WTC11 (cell line): ENCODE measurements around the gene HDAC7. TPM values are rescaled to one million over a fixed set of nuclear protein-coding genes. Genes with fewer than 3 reads are reported as not detected.

Experiments used
- ATAC-seq: fragments of 200-7000 bp; cut with Tn5 transposase; 2 replicates; pipeline ENCODE4 v1.10.0; 2021; ENCODE audit warnings: mild to moderate bottlenecking, moderate library complexity
- CTCF ChIA-PET: fragments of 300-600 bp; sonication (Branson Sonifier 250); formaldehyde crosslinking; loops from one replicate; lab custom pipeline; 2021; ENCODE audit warnings: antibody characterized with exemption; lab: Charles Lee
- POLR2A ChIA-PET: fragments of 350-600 bp; sonication (Branson Sonifier 250); formaldehyde crosslinking; loops from one replicate; lab custom pipeline; 2021; ENCODE audit warnings: antibody characterized with exemption; lab: Charles Lee
- DNase-seq: peaks from one replicate; pipeline ENCODE4 v3.0.0; 2021; ENCODE audit warnings: low spot score
- H3K27ac Mint-ChIP-seq: 2 replicates; pipeline ENCODE4 v1.8.0; 2021; ENCODE audit warnings: mixed read lengths
- H3K27me3 Mint-ChIP-seq: 2 replicates; pipeline ENCODE4 v1.8.0; 2021; ENCODE audit warnings: low read depth, mild to moderate bottlenecking, moderate library complexity, mixed read lengths
- H3K36me3 Mint-ChIP-seq: 2 replicates; pipeline ENCODE4 v1.8.0; 2021; ENCODE audit warnings: mixed read lengths
- H3K4me1 Mint-ChIP-seq: 2 replicates; pipeline ENCODE4 v1.8.0; 2022; ENCODE audit warnings: mixed read lengths
- H3K4me3 Mint-ChIP-seq: 2 replicates; pipeline ENCODE4 v1.8.0; 2021; ENCODE audit warnings: mild to moderate bottlenecking, moderate library complexity, mixed read lengths
- H3K9me3 Mint-ChIP-seq: 2 replicates; pipeline ENCODE4 v1.8.0; 2021; ENCODE audit warnings: mixed read lengths
- ARID4B ChIP-seq: sonication (generic); formaldehyde crosslinking; IDR thresholded peaks from 2 replicates; pipeline ENCODE4 v1.8.0; 2023; ENCODE audit warnings: missing genetic modification reagents, mild to moderate bottlenecking, borderline replicate concordance
- ATF2 ChIP-seq: sonication (generic); formaldehyde crosslinking; IDR thresholded peaks from 2 replicates; pipeline ENCODE4 v1.8.1; 2022; ENCODE audit warnings: low read depth, missing genetic modification reagents, borderline replicate concordance
- CBFB ChIP-seq: sonication (generic); formaldehyde crosslinking; IDR thresholded peaks from 2 replicates; pipeline ENCODE4 v1.8.1; 2022; ENCODE audit warnings: mild to moderate bottlenecking, low read depth, missing genetic modification reagents
- CREB1 ChIP-seq: sonication (generic); formaldehyde crosslinking; IDR thresholded peaks from 2 replicates; pipeline ENCODE4 v1.8.0; 2023; ENCODE audit warnings: mild to moderate bottlenecking, missing genetic modification reagents
- E2F5 ChIP-seq: sonication (generic); formaldehyde crosslinking; IDR thresholded peaks from 2 replicates; pipeline ENCODE4 v1.8.1; 2022; ENCODE audit warnings: mild to moderate bottlenecking, moderate library complexity, missing genetic modification reagents
- ERG ChIP-seq: fragments of 250-450 bp; sonication (Bioruptor Pico); IDR thresholded peaks from 2 replicates; pipeline ENCODE4 v1.8.0; 2021; ENCODE audit warnings: mild to moderate bottlenecking
- ETV6 ChIP-seq: sonication (generic); formaldehyde crosslinking; IDR thresholded peaks from 2 replicates; pipeline ENCODE4 v1.8.1; 2022; ENCODE audit warnings: mild to moderate bottlenecking, missing genetic modification reagents
- MYBL2 ChIP-seq: sonication (generic); formaldehyde crosslinking; IDR thresholded peaks from 2 replicates; pipeline ENCODE4 v1.8.1; 2023; ENCODE audit warnings: mild to moderate bottlenecking, moderate library complexity, missing genetic modification reagents
- NFE2L1 ChIP-seq: sonication (generic); formaldehyde crosslinking; IDR thresholded peaks from 2 replicates; pipeline ENCODE4 v1.8.1; 2023; ENCODE audit warnings: missing genetic modification reagents
- NFYB ChIP-seq: sonication (generic); formaldehyde crosslinking; conservative IDR thresholded peaks from 2 replicates; pipeline ENCODE4 v1.8.0; 2022; ENCODE audit warnings: low read depth, missing genetic modification reagents
- TEAD1 ChIP-seq: sonication (generic); formaldehyde crosslinking; IDR thresholded peaks from 2 replicates; pipeline ENCODE4 v1.8.0; 2022; ENCODE audit warnings: mild to moderate bottlenecking, missing genetic modification reagents
- TEAD4 ChIP-seq: sonication (generic); formaldehyde crosslinking; IDR thresholded peaks from 2 replicates; pipeline ENCODE4 v1.8.0; 2022; ENCODE audit warnings: mild to moderate bottlenecking, missing genetic modification reagents
- ZMAT4 ChIP-seq: fragments of 250-450 bp; sonication (Bioruptor Pico); IDR thresholded peaks from 2 replicates; pipeline ENCODE4 v1.9.0; 2021; ENCODE audit warnings: mild to moderate bottlenecking
- ZSCAN18 ChIP-seq: fragments of 250-450 bp; sonication (Bioruptor Pico); IDR thresholded peaks from 2 replicates; pipeline ENCODE4 v2.1.2; 2022; ENCODE audit warnings: mild to moderate bottlenecking, moderate library complexity
- total RNA-seq: library from RNA; stranded (reverse); gene quantifications from 3 replicates; pipeline ENCODE4 v1.2.3, GENCODE V29; 2021

Gene HDAC7
- total RNA-seq, 1 experiment from 2014 or later, result 111 TPM

- TF ChIP-seq CBFB (no peak), ATF2 (CRISPR knock-in tag) (no peak), NFYB (CRISPR knock-in tag) (no peak), MYBL2 (CRISPR knock-in tag) (no peak), E2F5 (no peak)
These were observed 40.8 kb downstream of the HDAC7 start (continued) for GRCh38 chr12:47778881-47779280.

- no peak overlapping the region for H3K27ac Mint-ChIP-seq
- CTCF ChIA-PET, result interaction anchor here (1.8 to 19.3 kb wide), 10 partner anchors 11 to 61 kb away, joined by 5 to 735 read pairs (median 54); partner anchors contain the start of gene RAPGEF3
- peaks cover 40% of the 10 kb centered on the region for H3K4me1 Mint-ChIP-seq
- TF ChIP-seq TEAD1 (CRISPR knock-in tag) (no peak), ZMAT4 (CRISPR knock-in tag) (no peak), CREB1 (no peak)
- POLR2A ChIA-PET, result interaction anchor here (4.3 kb wide), 1 partner anchor 34 kb away, joined by 17 read pairs; no protein-coding TSS in a partner anchor
- DNase-seq (no peak), ATAC-seq (no peak)
- H3K27me3 Mint-ChIP-seq, result peaks cover 20% of the 10 kb centered on the region
- no peaks in the 10 kb centered on the region for H3K9me3 Mint-ChIP-seq
- no peak overlapping the region for H3K4me3 Mint-ChIP-seq
- H3K36me3 Mint-ChIP-seq, result no peaks in the 10 kb centered on the region
These were observed 41.8 kb downstream of the HDAC7 start for GRCh38 chr12:47777741-47778558.

- Mint-ChIP-seq H3K9me3 (no peaks in the 10 kb centered on the region), H3K4me1 (peaks cover 46% of the 10 kb centered on the region), H3K36me3 (no peaks in the 10 kb centered on the region), H3K27me3 (peaks cover 25% of the 10 kb centered on the region), H3K27ac (no peak overlapping the region), H3K4me3 (no peak overlapping the region)
- no peak for TF ChIP-seq ATF2 (CRISPR knock-in tag)
- TF ChIP-seq ARID4B (CRISPR knock-in tag), result no peak
- TF ChIP-seq ETV6 (CRISPR knock-in tag), result no peak
- no peak for TF ChIP-seq ERG (CRISPR knock-in tag)
- no peak for TF ChIP-seq ZSCAN18 (CRISPR knock-in tag)
- no peak for TF ChIP-seq NFE2L1 (CRISPR knock-in tag)
- TF ChIP-seq CBFB, result no peak
- no peak for TF ChIP-seq TEAD4 (CRISPR knock-in tag)
- ATAC-seq (no peak), DNase-seq (no peak)
- ChIA-PET CTCF (interaction anchor here (3.6 to 19.3 kb wide), 6 partner anchors 10 to 61 kb away, joined by 27 to 735 read pairs (median 62); partner anchors contain the start of gene RAPGEF3), POLR2A (interaction anchor here (1.2 to 4.3 kb wide), 2 partner anchors 10 to 34 kb away, joined by 4 to 17 read pairs; no protein-coding TSS in a partner anchor)
These were observed 42.6 kb downstream of the HDAC7 start for GRCh38 chr12:47777151-47777550.
